Upper lobe of right lung (tissue), 1 donor: Measurements from ENCODE around the gene ZFP91. TPM values are rescaled to one million over a fixed set of nuclear protein-coding genes. Genes with fewer than 3 reads are reported as not detected.

ENCODE experiments used
- ATAC-seq: fragments of 200-7000 bp; cut with Tn5 transposase; one replicate; pipeline ENCODE4 v1.9.1; 2020; ENCODE audit warnings: mild to moderate bottlenecking, moderate library complexity
- DNase-seq: peaks from one replicate; pipeline ENCODE4 v3.0.0-alpha.2; 2020
- H3K27ac ChIP-seq: fragments of 200-600 bp; one replicate; pipeline ENCODE4 v1.8.0; 2022
- H3K27me3 ChIP-seq: fragments of 200-600 bp; one replicate; pipeline ENCODE4 v1.8.0; 2022; ENCODE audit warnings: mild to moderate bottlenecking
- H3K36me3 ChIP-seq: fragments of 200-600 bp; one replicate; pipeline ENCODE4 v1.8.0; 2022
- H3K4me1 ChIP-seq: fragments of 200-600 bp; one replicate; pipeline ENCODE4 v1.8.0; 2022
- H3K4me3 ChIP-seq: fragments of 200-600 bp; one replicate; pipeline ENCODE4 v1.8.0; 2022; ENCODE audit warnings: mild to moderate bottlenecking
- H3K9me3 ChIP-seq: fragments of 200-600 bp; one replicate; pipeline ENCODE4 v1.8.0; 2022
- CTCF ChIP-seq: fragments of 200-600 bp; IDR thresholded peaks from one replicate; pipeline ENCODE4 v1.8.0; 2022; ENCODE audit warnings: antibody characterized with exemption
- intact Hi-C: fragments of 100-400 bp; cut with DNase I; formaldehyde crosslinking; loops from one replicate; pipeline ENCODE4 v1.11.0; 2022
- total RNA-seq: library from RNA; stranded (reverse); fragmentation: NEBNext Ultra II Directional; extraction: Animal tissue kit (Norgen Biotek cat#: 25700); gene quantifications from one replicate; pipeline ENCODE4 v1.2.1, GENCODE V29; 2021
- donor health status: DM: no; HTN: yes; CAD: no; lungs with severe emphysema.

Gene ZFP91
- total RNA-seq, 1 donor from 2014 or later = 48.3 TPM

- no peak for ATAC-seq
- intact Hi-C loops = no loop called here
- no peaks in the 10 kb centered on the region for H3K27me3 ChIP-seq
- no peak overlapping the region for H3K27ac ChIP-seq
- DNase-seq = no peak
- TF ChIP-seq CTCF = no peak
- H3K36me3 ChIP-seq = no peaks in the 10 kb centered on the region
- H3K9me3 ChIP-seq = no peaks in the 10 kb centered on the region
- no peaks in the 10 kb centered on the region for H3K4me1 ChIP-seq
- no peak overlapping the region for H3K4me3 ChIP-seq
Measured at GRCh38 chr11:58649623-58650022, 70.8 kb downstream of the ZFP91 start.

GRCh38 chr11:58650496-58650895 lies 71.6 kb downstream of the ZFP91 start:
- intact Hi-C loops = no loop called here
- Histone ChIP-seq H3K27ac (no peak overlapping the region), H3K36me3 (no peaks in the 10 kb centered on the region), H3K4me3 (no peak overlapping the region), H3K9me3 (no peaks in the 10 kb centered on the region), H3K27me3 (no peaks in the 10 kb centered on the region), H3K4me1 (no peaks in the 10 kb centered on the region)
- TF ChIP-seq CTCF = no peak
- DNase-seq (no peak), ATAC-seq (no peak)

- H3K27me3 ChIP-seq = no peaks in the 10 kb centered on the region
- TF ChIP-seq CTCF = no peak
- no peaks in the 10 kb centered on the region for H3K4me1 ChIP-seq
- H3K9me3 ChIP-seq = no peaks in the 10 kb centered on the region
- H3K4me3 ChIP-seq = no peak overlapping the region
- H3K36me3 ChIP-seq = no peaks in the 10 kb centered on the region
- intact Hi-C loops = no loop called here
- DNase-seq (no peak), ATAC-seq (no peak)
- no peak overlapping the region for H3K27ac ChIP-seq
Measured at GRCh38 chr11:58652726-58653280, 73.9 kb downstream of the ZFP91 start.

- intact Hi-C loops = no loop called here
- DNase-seq = peak; percentile 89
Measured at GRCh38 chr11:58654079-58654907, 75.4 kb downstream of the ZFP91 start.

GRCh38 chr11:58654908-58655296 lies 76.0 kb downstream of the ZFP91 start:
- ATAC-seq = no peak
- TF ChIP-seq CTCF = no peak
- Histone ChIP-seq H3K9me3 (no peaks in the 10 kb centered on the region), H3K27ac (no peak overlapping the region), H3K4me1 (no peaks in the 10 kb centered on the region), H3K27me3 (no peaks in the 10 kb centered on the region), H3K4me3 (no peak overlapping the region), H3K36me3 (no peaks in the 10 kb centered on the region)
- DNase-seq = no peak
- intact Hi-C loops = no loop called here

More at GRCh38 chr11:58654079-58654907, 75.4 kb downstream of the ZFP91 start:
- peak; percentile 98 for ATAC-seq
- Histone ChIP-seq H3K4me1 (no peaks in the 10 kb centered on the region), H3K27me3 (no peaks in the 10 kb centered on the region), H3K4me3 (no peak overlapping the region), H3K27ac (no peak overlapping the region), H3K36me3 (no peaks in the 10 kb centered on the region), H3K9me3 (no peaks in the 10 kb centered on the region)
- peak; percentile 93 for TF ChIP-seq CTCF
